DND-41 (cell line): Measurements from ENCODE around the gene PDHA1.

ENCODE experiments used
- ATAC-seq: fragments of 200-7000 bp; cut with Tn5 transposase; 3 replicates; pipeline ENCODE4 v1.9.1; 2021; ENCODE audit warnings: low read depth; ENCODE audit not compliant: insufficient read depth
- DNase-seq: peaks from one replicate; pipeline ENCODE4 v3.0.0-alpha.2; 2020
- H2AFZ ChIP-seq: 2 replicates; pipeline ENCODE4 v1.6.0; 2012; ENCODE audit warnings: low read depth, low read length
- H3K27ac ChIP-seq: 2 replicates; pipeline ENCODE4 v1.5.1; 2012; ENCODE audit warnings: low read length, inconsistent platforms
- H3K27me3 ChIP-seq: fragments of 200-600 bp; sonication (generic); 2 replicates; pipeline ENCODE4 v1.6.0; 2012; ENCODE audit warnings: low read length, mild to moderate bottlenecking, inconsistent platforms; ENCODE audit not compliant: insufficient read depth, poor library complexity
- H3K36me3 ChIP-seq: 2 replicates; pipeline ENCODE4 v1.5.1; 2012; ENCODE audit warnings: low read length, inconsistent platforms; ENCODE audit not compliant: insufficient read depth
- H3K4me1 ChIP-seq: 2 replicates; pipeline ENCODE4 v1.5.1; 2012; ENCODE audit warnings: mild to moderate bottlenecking, low read length; ENCODE audit not compliant: insufficient read depth
- H3K4me2 ChIP-seq: 2 replicates; pipeline ENCODE4 v1.6.0; 2012; ENCODE audit warnings: mild to moderate bottlenecking, moderate library complexity, low read length, inconsistent platforms; ENCODE audit not compliant: insufficient read depth
- H3K4me3 ChIP-seq, 2 experiments: fragments of 200-600 bp in 1 of 2; shearing (Covaris generic) in 1 of 2; 2 replicates each; pipeline ENCODE4 v1.5.1; 2012 to 2016; ENCODE audit warnings: inconsistent platforms in 2 of 2, low read length in 2 of 2, mild to moderate bottlenecking in 2 of 2, low read depth in 1 of 2, moderate library complexity in 1 of 2
- H3K79me2 ChIP-seq: 2 replicates; pipeline ENCODE4 v1.6.0; 2012; ENCODE audit warnings: low read length, inconsistent platforms; ENCODE audit not compliant: insufficient read depth
- H3K9ac ChIP-seq: 2 replicates; pipeline ENCODE4 v1.6.0; 2012; ENCODE audit warnings: low read depth, mild to moderate bottlenecking, inconsistent platforms, low read length, moderate library complexity
- H3K9me3 ChIP-seq: 2 replicates; pipeline ENCODE4 v1.5.1; 2012; ENCODE audit warnings: low read length, moderate library complexity, mild to moderate bottlenecking, inconsistent platforms; ENCODE audit not compliant: insufficient read depth, severe bottlenecking
- H4K20me1 ChIP-seq: 2 replicates; pipeline ENCODE4 v1.6.0; 2012; ENCODE audit warnings: low read length; ENCODE audit not compliant: insufficient read depth
- EZH2 ChIP-seq: IDR thresholded peaks from 3 replicates; pipeline ENCODE4 v1.6.1; 2012; ENCODE audit warnings: borderline replicate concordance, low read depth, mild to moderate bottlenecking, moderate library complexity, low read length, inconsistent platforms; ENCODE audit not compliant: severe bottlenecking
- TF ChIP-seq, protein P1 (sequence below): IDR thresholded peaks from 2 replicates; pipeline ENCODE4 v1.5.1; 2012; ENCODE audit warnings: borderline replicate concordance, low read length, moderate library complexity, mild to moderate bottlenecking; ENCODE audit not compliant: poor library complexity, severe bottlenecking; ENCODE audit errors: extremely low read depth

The PDHA1 gene

DNA sequence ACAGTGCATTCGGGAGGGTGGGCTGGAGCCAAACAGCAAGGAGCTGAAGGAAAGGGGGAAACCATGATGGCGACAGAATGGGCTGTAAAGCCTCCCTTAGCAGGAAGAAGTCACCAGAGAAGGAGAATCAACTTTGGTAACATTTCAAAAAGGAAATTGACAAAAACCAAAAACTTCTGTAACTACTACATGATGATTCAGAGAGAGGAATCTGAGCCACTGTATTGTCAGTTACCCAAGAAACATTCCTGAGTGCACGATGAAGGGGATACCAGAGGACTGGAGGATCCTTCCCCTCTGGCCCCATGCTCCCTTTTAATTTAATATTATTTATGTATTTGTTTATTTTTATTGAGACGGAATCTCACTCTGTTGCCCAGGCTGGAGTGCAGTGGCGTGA lies 26.3 kb downstream of the PDHA1 start:
- TF ChIP-seq EZH2: no peak
- TF ChIP-seq, protein P1, sequence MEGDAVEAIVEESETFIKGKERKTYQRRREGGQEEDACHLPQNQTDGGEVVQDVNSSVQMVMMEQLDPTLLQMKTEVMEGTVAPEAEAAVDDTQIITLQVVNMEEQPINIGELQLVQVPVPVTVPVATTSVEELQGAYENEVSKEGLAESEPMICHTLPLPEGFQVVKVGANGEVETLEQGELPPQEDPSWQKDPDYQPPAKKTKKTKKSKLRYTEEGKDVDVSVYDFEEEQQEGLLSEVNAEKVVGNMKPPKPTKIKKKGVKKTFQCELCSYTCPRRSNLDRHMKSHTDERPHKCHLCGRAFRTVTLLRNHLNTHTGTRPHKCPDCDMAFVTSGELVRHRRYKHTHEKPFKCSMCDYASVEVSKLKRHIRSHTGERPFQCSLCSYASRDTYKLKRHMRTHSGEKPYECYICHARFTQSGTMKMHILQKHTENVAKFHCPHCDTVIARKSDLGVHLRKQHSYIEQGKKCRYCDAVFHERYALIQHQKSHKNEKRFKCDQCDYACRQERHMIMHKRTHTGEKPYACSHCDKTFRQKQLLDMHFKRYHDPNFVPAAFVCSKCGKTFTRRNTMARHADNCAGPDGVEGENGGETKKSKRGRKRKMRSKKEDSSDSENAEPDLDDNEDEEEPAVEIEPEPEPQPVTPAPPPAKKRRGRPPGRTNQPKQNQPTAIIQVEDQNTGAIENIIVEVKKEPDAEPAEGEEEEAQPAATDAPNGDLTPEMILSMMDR: no peak
- H3K27ac ChIP-seq: no peak overlapping the region
- DNase-seq (no peak), ATAC-seq (no peak)
- H3K79me2 ChIP-seq: no peaks in the 10 kb centered on the region
- H3K4me2 ChIP-seq: no peak overlapping the region
- no peak overlapping the region for H3K4me3 ChIP-seq
- no peaks in the 10 kb centered on the region for H3K36me3 ChIP-seq
- H3K9me3 ChIP-seq: no peaks in the 10 kb centered on the region
- H3K9ac ChIP-seq: no peak overlapping the region
- H2AFZ ChIP-seq: no peak overlapping the region
- peaks cover 9% of the 10 kb centered on the region for H3K4me1 ChIP-seq
- H3K27me3 ChIP-seq: no peaks in the 10 kb centered on the region
- no peaks in the 10 kb centered on the region for H4K20me1 ChIP-seq

- ATAC-seq: peak; percentile 86
- Histone ChIP-seq H3K4me3 (peak overlapping the region in 1 of 2 experiments; percentile 56; a peak in 2 of 4 replicates), H4K20me1 (no peaks in the 10 kb centered on the region), H3K9me3 (no peaks in the 10 kb centered on the region), H3K4me2 (peak overlapping the region; percentile 83), H3K9ac (peak overlapping the region; percentile 45), H3K27ac (no peak overlapping the region), H2AFZ (peak overlapping the region; percentile 76), H3K79me2 (no peaks in the 10 kb centered on the region), H3K4me1 (peaks cover 9% of the 10 kb centered on the region), H3K36me3 (no peaks in the 10 kb centered on the region), H3K27me3 (no peaks in the 10 kb centered on the region)
- no peak for TF ChIP-seq EZH2
- TF ChIP-seq, protein P1: peak; percentile 76
- DNase-seq: peak; percentile 71
Measured at GRCh38 chrX:19372170-19372546, 28.4 kb downstream of the PDHA1 start.

DNA sequence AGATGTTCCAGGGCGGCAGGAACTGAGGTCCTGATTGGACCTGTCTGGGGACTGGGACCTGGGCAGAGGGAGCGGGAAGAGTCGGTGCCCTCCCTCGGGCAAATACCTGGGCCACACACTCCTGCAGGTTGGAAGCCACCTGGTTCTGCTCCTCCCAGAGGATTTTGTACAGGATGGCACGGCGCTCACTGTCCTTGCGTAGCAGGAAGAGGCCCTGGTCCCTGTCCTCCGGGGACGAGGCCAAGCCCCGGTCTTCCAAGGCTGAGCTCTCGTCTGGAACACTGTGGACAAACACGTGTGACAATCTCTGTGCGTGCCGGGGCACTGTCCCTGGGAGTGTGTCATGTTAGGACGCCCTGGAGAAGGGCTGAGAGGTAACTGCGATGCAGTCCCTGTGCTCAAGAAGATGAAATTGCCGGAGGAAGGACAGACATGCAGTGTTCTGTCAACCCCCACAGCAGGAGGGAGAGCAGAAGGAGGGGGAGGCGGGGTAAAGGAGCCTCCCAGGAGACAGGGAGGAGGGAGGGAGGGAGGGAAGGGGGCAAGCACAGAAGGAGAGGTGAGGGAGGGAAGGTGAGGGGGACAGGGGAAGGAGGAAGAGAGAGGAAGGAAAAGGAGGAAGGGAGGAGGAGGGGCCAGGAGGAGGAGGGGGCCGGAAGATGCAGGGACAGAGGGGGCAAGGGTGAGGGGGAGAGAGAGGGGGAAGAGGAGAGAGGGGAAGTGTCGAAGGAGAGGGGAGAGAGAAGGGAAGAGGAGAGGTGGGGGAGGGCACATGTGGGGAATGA lies 29.0 kb downstream of the PDHA1 start:
- Histone ChIP-seq H3K27me3 (no peaks in the 10 kb centered on the region), H3K9ac (peak overlapping the region; percentile 45), H4K20me1 (no peaks in the 10 kb centered on the region), H3K36me3 (no peaks in the 10 kb centered on the region), H3K4me3 (peak overlapping the region in 1 of 2 experiments; percentile 56; a peak in 2 of 4 replicates), H3K27ac (peak overlapping the region; percentile 16; the same call in 1 of the 2 replicates), H3K9me3 (no peaks in the 10 kb centered on the region), H3K4me2 (peak overlapping the region; percentile 83), H3K79me2 (no peaks in the 10 kb centered on the region), H2AFZ (peak overlapping the region; percentile 76), H3K4me1 (peaks cover 9% of the 10 kb centered on the region)
- ATAC-seq (peak; percentile 62), DNase-seq (peak; percentile 14)
- no peak for TF ChIP-seq EZH2
- TF ChIP-seq, protein P1: no peak
